ENCODE data around the gene SGPL1. TPM values are rescaled to one million over a fixed set of nuclear protein-coding genes. Genes with fewer than 3 reads are reported as not detected.
"Not testable (repeated sequence)": the region's sequence is repeated elsewhere in the genome, so short reads cannot be mapped to it uniquely, and the experiment has no call there.

Gene SGPL1
- 48.0 TPM for polyA plus RNA-seq (2013, experiment 1 of 2; ENCODE audit: insufficient read length)
- polyA plus RNA-seq (2013, experiment 2 of 2; ENCODE audit: insufficient read length): 46.8 TPM

- peak; percentile 84 for DNase-seq
Observed at GRCh38 chr10:70815504-70816219, at the start of gene SGPL1. TSS of gene SGPL1 (plus strand) at chr10:70815948. CDS start at chr10:70816854, 906 bp downstream.

- not testable (repeated sequence) for DNase-seq
Observed at GRCh38 chr10:70768026-70768685, 47.6 kb upstream of the SGPL1 start.

- DNase-seq: no peak
Observed at GRCh38 chr10:70769121-70769520, 46.6 kb upstream of the SGPL1 start.

GRCh38 chr10:70770001-70770400 is 45.7 kb upstream of the SGPL1 start:
- DNase-seq: no peak

- DNase-seq: not testable (repeated sequence)
Observed at GRCh38 chr10:70770516-70770915, 45.2 kb upstream of the SGPL1 start.

GRCh38 chr10:70771311-70772194 is 44.2 kb upstream of the SGPL1 start:
- no peak for DNase-seq

GRCh38 chr10:70772627-70773026 is 43.1 kb upstream of the SGPL1 start:
- no peak for DNase-seq

- no peak for DNase-seq
Observed at GRCh38 chr10:70773461-70773860, 42.3 kb upstream of the SGPL1 start.

GRCh38 chr10:70773965-70774809 is 41.6 kb upstream of the SGPL1 start:
- no peak for DNase-seq

GRCh38 chr10:70774810-70775678 is 40.7 kb upstream of the SGPL1 start:
- DNase-seq: no peak

- DNase-seq: no peak
Observed at GRCh38 chr10:70775679-70776454, 39.9 kb upstream of the SGPL1 start.

GRCh38 chr10:70776455-70777005 is 39.2 kb upstream of the SGPL1 start:
- DNase-seq: no peak

- DNase-seq: no peak
Observed at GRCh38 chr10:70777063-70777875, 38.5 kb upstream of the SGPL1 start.

- DNase-seq: no peak
Observed at GRCh38 chr10:70778267-70778924, 37.4 kb upstream of the SGPL1 start.

GRCh38 chr10:70779088-70779487 is 36.7 kb upstream of the SGPL1 start:
- no peak for DNase-seq

- DNase-seq: no peak
Observed at GRCh38 chr10:70779511-70780369, 36.0 kb upstream of the SGPL1 start.

GRCh38 chr10:70780370-70780760 is 35.4 kb upstream of the SGPL1 start:
- DNase-seq: no peak

All from fibroblast of skin of abdomen (primary cell).